GM19238 (cell line): ENCODE data around the gene GLB1L2.

Experiments
- DNase-seq: peaks from one replicate; pipeline ENCODE4 v3.0.0; 2011; ENCODE audit warnings: low spot score; ENCODE audit not compliant: insufficient read length

GLB1L2 gene

DNA sequence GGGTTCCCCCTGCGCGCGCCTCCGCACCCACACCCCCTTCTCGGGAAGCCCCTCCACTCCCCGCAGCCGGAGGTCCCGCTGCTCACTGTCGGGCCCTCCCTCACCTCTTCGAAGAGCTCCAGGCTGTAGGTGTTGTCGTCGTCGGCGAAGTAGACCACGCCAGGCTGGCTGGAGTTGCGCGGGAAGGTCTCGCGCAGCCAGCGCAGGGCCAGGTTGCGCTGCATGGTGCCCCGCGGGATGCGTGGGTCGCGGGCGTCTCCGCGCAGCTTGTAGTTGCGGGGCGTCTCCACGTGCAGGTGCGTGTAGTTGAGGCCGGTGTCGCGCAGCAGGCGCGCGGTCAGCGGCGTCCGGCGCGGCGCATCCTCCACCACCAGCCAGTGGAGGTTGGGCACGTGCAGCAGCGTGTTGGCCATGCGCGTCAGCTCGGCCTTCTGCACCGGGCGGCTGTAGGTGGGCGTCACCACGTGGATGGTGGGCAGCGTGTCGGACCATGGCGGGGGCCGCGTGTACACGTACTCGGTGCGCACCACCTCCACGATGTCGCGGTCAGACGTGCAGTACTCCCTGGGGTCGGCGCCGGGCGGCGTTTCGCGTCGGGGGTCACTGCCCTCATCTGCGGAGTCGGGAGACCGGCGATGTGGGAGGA lies 51.9 kb downstream of the GLB1L2 start:
- no peak for DNase-seq

DNA sequence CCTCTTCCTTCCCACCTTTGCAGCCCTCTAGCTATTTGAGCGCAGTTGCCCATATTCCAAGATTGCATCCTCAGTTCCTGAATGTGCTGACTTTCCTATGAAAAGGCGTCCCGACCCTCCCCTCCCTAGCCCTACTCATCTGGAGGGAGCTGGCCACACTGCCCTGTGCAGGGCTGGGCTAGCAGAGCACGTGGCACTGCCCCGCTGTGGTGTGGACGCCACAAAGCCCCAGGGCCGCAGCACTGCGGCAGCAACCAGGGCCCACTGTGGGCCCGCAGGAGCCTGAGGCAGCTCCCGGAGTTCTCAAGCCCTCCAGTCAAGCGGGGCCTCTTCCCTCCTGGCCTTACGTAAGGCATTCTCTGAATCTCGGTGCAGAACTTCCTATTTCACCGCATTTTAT lies 52.6 kb downstream of the GLB1L2 start:
- no peak for DNase-seq

DNA sequence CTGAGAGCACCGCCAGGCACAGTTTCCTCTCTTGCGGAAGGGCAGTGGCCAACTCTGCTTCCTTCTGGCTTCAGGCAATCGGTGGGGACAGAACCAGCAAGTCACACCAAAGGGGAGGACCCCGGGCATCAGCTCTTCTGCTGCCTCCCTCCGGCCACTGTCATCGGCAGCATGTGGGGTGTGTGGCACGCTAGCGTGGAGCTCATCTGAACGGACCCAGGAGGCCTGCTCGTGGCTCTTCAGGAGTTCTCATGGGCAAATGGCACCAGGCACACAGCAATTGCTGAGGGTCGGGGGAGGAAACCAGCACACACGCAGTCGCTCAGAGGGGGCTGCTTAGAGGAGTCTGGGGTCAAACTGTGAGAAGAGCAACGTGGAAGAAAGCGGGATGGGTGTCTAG lies 53.4 kb downstream of the GLB1L2 start:
- DNase-seq, result no peak

DNA sequence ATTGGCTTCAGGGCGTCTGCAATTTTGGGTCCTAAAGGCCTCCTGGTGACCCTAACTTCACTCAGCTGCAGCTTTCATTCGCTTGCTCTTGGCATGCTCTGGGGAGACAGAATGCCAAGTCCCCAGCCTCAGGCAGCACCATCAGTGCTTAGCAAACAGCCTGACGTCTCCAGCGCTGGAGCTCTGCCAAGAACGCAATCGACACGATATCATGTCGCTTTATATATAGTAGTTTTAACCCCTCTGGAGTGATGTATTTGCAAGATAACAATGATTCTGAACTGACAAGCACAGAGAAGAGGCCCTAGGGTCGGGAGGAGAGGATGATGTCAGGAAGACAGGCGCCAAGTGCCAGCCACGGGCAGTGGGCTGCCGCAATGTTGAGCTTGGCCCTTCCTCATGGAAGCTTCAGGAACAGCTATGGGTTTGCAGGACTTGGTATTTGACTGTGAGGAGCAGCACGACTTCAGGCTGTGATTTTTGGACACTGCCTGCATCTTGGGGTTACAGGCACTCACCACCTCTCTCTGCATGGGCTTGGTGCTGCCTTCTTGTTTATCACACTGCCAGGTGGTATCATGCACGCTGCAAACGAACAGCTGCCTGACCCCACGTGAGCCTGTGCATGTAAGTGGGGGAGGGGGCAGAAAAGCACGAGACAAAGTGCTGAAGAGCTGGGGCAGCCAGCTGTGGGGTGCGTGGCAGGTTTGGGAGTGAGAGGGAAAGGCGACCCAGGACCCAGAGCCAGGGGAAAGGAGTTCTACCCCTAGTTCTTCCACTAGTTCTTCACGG lies 54.2 kb downstream of the GLB1L2 start:
- DNase-seq, result no peak

DNA sequence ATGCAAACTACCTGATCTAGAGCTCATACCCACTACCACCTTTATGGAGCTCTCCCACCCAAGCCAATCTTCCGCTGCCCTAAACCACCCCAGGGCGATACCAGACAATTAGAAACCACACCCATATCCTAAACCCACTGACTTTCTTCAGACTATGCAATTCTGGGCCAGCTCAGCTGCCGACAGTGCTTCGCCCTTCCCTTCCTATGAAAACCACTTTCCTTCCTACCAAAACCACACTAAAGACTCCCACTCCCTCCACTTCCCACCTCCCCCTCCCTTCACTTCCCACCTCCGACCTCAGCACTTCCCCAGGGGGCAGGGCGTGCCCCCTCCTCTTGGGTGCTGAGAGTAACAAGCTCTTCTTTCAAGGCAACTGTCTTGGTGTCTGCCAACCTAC lies 55.2 kb downstream of the GLB1L2 start:
- DNase-seq, result no peak

DNA sequence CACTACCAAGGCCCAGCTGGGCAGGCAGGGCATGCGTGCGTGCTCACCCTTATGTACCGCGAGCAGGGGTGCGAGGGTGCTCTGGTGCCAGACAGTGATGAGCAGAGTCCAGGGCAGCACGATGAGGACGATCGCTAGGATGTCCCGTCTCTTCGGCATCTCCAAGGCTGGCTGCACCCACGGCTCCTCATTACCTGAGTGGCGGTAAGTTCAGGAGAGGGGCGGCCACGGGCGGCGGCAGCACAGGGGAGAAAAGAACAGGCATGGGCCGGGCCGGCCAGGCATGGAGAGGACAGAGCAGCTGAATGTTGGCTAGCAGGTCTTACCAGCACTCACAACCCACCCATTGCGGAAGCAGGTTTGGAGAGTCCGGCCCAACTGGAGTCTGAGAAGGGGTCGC lies 55.7 kb downstream of the GLB1L2 start:
- DNase-seq, result no peak

DNA sequence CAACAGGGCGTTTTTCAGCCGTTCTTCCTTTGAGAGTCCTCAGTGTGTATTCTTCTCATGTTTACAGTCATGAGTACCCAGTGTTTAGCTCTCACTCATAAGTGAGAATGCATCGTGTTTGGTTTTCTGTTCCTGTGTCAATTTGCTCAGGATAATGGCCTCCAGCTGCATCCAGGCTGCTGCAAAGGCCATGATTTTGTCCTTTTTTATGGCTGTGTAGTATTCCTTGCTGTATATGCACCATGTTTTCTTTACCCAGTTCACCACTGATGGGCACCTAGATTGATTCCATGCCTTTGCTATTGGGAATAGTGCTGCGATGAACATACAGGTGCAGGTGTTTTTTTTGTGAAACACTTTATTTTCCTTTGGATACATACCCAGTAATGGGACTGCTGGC lies 56.8 kb downstream of the GLB1L2 start:
- DNase-seq, result no peak

DNA sequence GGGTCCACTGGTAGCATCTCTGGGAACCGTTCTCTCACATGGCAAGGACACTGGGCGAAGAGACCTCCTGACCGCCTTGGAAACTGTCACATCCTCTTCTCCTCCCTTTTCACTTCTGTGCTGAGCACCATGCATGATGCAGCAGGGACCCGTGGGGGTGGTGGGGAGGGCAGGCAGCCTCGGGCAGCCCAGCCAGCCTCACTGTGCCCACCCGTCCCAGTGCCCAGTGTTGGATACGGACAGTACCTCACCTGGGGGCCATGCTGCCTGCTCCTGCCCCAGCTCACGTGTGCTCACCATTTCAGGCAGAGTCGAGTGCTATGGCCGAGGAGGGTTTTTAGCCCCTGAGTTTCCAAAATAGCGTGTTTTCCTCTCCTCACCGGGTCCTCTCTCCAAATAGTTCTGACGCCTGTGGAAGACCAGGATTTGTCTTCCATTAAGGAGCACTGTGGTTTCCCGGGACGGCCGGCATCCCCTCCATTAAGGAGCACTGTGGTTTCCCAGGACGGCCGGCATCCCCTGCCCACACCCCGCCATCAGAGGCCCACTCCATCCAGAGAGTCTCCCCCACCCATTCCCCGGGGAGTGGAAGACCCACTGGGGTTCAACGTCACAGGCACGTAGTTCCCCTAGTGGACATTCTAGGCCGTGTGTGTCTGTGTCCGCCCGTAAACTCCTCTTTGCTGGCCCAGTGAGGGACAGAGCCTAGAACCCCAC lies 57.8 kb downstream of the GLB1L2 start:
- no peak for DNase-seq

DNA sequence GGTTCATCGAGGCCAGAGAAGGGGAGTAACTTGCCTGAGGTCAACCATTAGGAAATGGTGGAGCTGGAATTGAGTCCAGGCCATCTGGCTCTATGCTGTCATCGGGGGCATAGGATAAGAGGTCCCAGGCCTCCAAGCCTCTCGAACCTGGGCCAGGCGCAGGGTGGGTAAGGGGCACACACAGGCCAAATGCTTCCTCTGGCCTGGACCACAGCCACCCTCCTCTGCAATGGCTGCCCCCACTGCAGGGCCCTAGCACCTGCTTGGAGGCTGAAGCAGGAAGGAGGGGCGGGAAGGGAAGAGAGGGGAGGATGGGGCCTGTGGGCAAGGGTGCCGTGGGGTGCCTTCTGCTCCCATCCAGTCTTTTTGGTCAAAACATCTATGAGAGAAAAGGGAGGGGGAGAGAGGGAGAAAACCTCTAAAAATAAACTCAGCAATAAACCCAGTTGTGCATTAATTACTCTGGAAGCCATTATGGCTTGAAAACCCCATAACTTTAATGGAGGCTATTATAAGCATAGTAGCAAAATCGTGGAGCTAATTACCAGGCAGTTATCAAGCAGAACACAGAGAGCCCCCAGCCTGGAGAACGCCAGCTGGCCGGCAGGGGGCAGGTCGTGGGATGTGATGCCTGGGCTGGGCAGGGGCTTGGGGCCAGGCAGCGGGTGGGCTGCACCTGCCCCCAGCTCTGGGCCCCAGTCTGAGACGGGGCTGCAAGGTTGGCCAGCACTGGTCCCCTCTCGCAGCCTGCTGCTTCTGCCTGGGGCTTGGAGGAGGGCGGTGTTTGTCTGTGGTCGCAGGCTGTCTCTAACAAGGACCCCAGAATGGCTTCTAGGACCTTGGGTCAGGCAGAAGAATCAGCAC lies 59.1 kb downstream of the GLB1L2 start:
- DNase-seq, result no peak

DNA sequence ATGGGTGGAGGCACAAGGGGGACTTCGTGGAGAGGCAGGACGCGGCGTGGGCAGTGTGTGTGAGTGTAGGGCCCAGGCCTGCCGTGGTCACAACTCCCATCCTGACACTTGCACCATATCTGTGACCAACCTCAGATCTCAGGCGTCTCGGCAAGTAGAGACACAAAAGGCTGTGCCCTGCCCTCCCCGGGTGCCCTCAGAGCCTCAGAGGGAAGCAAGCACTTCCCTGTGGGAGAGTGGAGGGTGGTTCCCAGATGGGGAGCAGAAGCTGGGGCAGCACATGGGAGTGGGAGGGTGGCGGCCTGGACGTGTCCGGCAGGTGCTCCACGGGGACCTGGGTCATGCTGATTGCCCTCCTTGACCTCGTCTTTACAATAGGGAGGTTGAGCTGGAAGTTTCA lies 59.9 kb downstream of the GLB1L2 start:
- no peak for DNase-seq

DNA sequence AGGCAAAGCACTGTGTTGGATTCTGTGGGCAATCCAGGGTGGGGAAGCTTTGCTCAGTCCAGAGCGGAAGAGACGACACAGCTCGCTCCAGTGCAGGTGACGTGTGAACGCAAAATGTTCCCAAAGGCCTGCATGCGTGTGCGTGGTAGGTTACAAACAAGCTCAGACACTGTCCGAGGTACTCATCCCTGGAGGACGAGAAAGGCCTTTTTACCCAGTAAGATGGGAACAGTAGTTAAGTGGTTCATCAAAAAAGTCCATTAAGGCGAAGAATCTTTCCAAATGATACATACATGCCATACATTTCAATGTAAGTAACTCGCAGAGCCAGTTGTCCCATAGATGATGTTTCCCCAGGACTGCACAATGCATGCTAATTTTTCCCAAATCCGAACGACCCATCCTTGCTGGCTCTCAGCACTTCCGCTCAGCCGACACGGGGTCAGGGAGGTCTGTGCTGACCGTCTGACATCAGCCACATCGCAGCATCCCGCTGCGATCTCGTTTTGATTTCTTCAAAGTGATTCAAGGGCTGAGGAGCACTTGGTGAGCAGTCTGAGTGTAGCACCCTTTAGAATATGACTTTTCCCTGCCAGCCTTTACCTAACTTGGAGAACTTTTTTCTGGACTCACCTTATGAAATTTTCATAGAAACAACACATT lies 61.3 kb downstream of the GLB1L2 start:
- no peak for DNase-seq

DNA sequence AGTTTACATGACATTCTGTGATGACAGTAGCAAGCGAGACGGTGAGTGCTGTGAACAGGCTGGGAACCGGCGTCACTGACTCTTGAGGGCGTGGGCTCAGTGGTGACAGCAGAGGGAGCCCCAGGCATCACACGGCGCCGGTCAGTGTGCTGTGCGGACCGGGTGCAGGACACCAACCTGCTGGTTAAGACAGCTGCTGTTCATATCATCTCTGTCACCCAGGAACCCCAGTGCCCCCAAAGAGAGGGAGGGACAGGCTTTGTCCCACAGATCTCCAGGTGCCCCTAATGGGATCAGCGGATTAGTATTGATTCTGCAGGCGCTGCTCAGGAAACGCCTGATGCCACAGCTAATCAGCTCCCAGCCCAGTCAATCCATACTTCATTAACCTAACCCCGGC lies 61.9 kb downstream of the GLB1L2 start:
- no peak for DNase-seq

DNA sequence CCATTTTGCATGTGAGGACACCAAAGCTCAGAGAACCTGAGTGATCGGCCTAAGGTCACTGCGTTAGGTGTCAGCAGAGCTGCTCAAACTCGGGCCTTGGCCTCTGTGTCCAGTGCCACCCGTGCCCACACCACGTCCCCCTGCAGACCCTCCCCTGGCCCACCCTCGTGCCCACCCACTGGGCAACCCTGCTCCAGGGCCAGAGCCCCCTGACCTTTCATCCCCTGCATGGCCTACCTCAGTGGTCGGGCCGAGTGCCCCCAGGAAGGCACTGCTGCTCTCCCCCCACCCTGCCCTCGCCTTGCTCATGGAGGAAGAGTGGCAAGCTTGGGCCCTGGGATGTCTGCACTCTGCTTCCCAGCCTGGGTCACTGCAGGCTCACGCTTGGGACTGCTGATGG lies 62.5 kb downstream of the GLB1L2 start:
- DNase-seq, result no peak

DNA sequence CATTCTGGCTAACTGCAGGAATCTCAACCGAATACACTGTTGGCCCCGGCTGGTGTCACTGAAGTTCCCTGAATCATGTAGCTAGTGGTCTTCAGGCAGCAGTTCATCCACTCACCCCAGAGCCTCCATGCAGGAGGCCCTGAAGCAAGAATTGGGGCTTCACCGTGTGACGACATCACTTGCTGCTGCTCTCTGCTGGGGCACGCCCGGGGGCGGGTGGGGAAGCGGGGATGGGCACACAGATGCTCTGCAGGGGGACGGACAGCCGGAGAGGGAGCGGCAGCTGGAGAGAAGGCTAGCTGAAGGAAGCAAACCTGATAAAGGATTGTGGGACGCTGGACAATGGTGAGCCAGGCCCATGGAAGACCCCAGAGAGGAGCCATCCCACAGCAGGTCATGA lies 63.2 kb downstream of the GLB1L2 start:
- DNase-seq, result no peak

DNA sequence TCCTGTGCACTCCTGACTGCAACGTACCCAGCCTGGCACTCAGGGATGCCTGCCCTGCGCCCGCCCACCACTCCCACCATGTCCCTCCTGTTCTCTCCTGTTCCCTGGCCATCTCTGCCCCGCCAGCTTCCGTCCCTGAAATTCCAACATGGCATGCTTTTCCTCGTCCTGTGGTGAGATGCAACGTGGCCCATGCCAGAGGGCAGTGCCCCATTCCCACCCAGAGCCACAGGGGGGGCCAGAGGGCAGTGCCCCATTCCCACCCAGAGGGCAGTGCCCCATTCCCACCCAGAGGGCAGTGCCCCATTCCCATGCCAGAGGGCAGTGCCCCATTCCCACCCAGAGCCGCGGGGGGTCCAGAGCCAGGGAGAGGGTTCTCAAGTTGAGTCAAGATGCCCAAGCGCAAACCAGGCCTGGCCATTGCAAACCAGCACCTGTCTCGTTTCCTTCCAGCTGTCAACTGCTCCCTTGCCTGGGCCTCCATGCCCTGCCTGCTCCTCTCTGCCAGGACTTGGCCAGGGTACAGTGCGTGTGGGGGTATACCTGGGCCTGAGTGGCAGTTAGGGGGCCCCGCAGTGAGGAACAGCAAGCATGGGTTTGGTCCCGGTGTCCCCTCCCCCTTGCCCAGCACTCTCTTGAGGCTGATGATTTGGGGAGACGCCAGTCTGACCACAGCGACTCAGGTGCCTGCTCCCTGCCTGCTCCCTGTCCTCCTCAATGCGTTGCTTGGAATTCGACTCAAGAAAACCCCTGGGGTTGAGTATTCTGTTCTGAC lies 65.7 kb downstream of the GLB1L2 start:
- DNase-seq, result no peak

DNA sequence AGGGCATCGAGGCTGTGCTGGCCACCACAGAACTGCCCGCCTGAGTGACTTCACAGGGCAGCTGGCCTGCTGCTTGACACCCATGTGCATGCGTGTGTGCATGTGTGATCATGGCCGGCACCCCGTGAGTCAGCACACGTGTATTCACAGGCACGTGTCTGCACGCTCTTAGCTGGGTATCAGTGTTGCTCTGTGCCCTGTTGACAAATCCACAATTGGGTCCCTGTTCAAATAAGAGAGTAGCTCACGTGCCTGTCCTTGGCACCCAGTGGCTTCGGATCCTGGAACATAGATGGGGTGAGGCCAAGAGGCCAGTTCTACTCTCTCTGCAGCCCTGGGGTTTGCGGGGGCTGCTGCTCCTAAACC lies 66.3 kb downstream of the GLB1L2 start:
- DNase-seq, result no peak

DNA sequence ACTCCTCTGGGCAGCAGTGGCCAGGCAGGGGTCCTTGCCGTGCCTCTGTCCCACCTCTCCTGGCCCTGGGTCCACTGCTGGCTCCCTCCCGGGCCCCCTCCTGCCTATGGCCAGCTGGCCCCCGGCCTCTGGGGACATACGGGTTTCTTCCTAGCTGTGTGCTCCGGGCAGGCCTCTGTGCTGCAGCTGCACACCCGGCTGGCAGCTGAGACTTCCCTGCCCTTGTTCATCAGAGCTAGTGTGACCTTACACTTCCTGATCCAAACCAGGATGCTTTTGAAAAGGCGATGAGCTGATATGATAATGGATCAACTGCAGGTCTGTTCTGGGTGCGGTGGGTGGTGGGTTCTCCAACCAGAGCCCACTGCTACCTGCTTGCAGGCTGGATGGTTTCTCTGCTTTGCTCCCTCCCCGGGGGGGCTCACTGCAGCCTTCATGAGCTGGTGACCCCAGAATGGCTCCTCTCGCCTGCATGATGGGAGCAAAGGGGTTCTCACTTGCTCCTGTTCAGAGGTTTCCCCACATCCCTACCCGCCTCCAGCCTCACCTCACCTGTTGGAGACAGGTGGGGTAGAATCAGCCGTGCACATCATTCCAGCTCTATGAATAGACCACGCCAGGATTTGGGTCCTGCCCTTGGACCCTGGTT lies 67.0 kb downstream of the GLB1L2 start:
- DNase-seq, result no peak

DNA sequence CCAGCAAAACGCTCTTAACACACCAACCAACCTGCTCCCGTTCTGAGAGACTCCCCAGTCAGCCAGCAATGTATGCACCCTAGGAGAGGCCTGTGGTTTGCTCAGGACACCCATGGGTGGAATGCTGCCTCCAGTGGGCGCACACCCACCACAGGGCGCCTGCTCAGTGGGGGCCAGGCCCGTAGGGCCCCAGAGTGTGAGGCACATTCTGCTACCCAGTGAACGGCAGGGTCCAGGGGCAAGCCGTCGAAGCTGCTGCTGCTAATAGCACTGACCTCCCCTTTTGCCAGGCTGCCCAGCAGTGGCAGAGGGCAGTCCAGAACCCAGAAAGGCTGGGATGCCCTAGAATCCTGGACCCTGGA lies 67.5 kb downstream of the GLB1L2 start:
- no peak for DNase-seq

DNA sequence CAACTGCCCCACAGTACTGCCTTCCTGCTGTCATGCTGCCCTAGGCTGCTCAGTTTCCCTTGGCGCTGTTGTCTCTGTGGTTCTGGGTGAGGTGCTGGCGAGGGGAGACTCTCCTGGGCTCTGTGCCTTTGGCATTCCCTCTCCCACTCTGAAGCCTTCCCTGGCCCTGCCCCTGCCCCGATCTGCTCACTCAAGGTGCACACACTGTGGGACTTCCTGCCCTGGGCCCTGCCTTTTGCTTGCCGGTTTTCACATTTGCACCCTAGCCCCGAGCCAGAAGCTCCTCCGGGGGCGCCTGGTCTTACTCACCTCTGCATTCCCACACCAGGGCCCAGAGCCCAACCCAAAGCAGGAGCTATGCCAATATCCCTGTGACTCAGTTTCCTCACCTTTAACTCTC lies 68.2 kb downstream of the GLB1L2 start:
- DNase-seq, result no peak
